ENCODE data around the gene MAML3.

Gene MAML3

GRCh38 chr4:139840773-139841172, 313.2 kb downstream of the MAML3 start:
- in situ Hi-C loops (cut with MboI; ENCODE audit: low sequenced_read_pairs, unreplicated experiment), result no loop called here
- no peak for DNase-seq (ENCODE audit: low spot score)
- no peak for TF ChIP-seq CTCF (IDR thresholded peaks at IDR 0.05; ENCODE audit: borderline replicate concordance, control extremely low read depth, extremely low read depth, insufficient read depth, missing control alignments)

GRCh38 chr4:139839403-139840031, 314.5 kb downstream of the MAML3 start:
- in situ Hi-C loops (cut with MboI; ENCODE audit: low sequenced_read_pairs, unreplicated experiment), result no loop called here
- TF ChIP-seq CTCF (IDR thresholded peaks at IDR 0.05; ENCODE audit: borderline replicate concordance, control extremely low read depth, extremely low read depth, insufficient read depth, missing control alignments), result no peak
- no peak for DNase-seq (ENCODE audit: low spot score)

- in situ Hi-C loops (cut with MboI; ENCODE audit: low sequenced_read_pairs, unreplicated experiment), result no loop called here
- TF ChIP-seq CTCF (IDR thresholded peaks at IDR 0.05; ENCODE audit: borderline replicate concordance, control extremely low read depth, extremely low read depth, insufficient read depth, missing control alignments), result no peak
- no peak for DNase-seq (ENCODE audit: low spot score)
These were observed 315.2 kb downstream of the MAML3 start for GRCh38 chr4:139838811-139839210.

GRCh38 chr4:139834981-139835391, 319.0 kb downstream of the MAML3 start:
- in situ Hi-C loops (cut with MboI; ENCODE audit: low sequenced_read_pairs, unreplicated experiment), result no loop called here
- no peak for DNase-seq (ENCODE audit: low spot score)
- no peak for TF ChIP-seq CTCF (IDR thresholded peaks at IDR 0.05; ENCODE audit: borderline replicate concordance, control extremely low read depth, extremely low read depth, insufficient read depth, missing control alignments)

GRCh38 chr4:139834226-139834662, 319.7 kb downstream of the MAML3 start:
- in situ Hi-C loops (cut with MboI; ENCODE audit: low sequenced_read_pairs, unreplicated experiment), result no loop called here

GRCh38 chr4:139833151-139833910, 320.7 kb downstream of the MAML3 start:
- TF ChIP-seq CTCF (IDR thresholded peaks at IDR 0.05; ENCODE audit: borderline replicate concordance, control extremely low read depth, extremely low read depth, insufficient read depth, missing control alignments), result no peak
- in situ Hi-C loops (cut with MboI; ENCODE audit: low sequenced_read_pairs, unreplicated experiment), result no loop called here
- DNase-seq (ENCODE audit: low spot score), result no peak

More at GRCh38 chr4:139834226-139834662, 319.7 kb downstream of the MAML3 start:
- TF ChIP-seq CTCF (IDR thresholded peaks at IDR 0.05; ENCODE audit: borderline replicate concordance, control extremely low read depth, extremely low read depth, insufficient read depth, missing control alignments), result no peak
- no peak for DNase-seq (ENCODE audit: low spot score)
